ENCODE measurements around the gene KLHL6.

DNA sequence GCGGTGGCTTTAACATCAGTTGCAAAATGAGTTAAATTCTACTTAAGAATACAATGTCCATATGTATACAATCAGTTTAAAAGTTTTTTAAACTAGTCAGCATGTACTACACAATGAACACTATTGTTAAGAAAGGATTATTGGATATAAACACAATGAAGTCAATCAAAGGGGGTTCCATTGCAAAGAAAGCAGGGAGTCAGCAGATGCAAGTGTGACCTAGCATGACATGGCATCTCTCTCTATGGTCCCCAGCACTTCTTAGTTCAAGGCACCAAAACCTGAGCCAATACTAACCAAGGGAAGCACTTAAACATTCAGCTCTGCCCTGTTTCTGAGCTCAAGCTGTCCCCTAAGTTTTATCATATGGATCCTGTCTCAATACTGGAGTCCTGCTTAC lies 17.0 kb downstream of the KLHL6 start:
- TF ChIP-seq POLR2AphosphoS5 (IDR thresholded peaks at IDR 0.05) (no peak), EP300 (IDR thresholded peaks at IDR 0.05) (no peak), POLR2A (IDR thresholded peaks at IDR 0.05) (no peak)
- TF ChIP-seq, protein P1, sequence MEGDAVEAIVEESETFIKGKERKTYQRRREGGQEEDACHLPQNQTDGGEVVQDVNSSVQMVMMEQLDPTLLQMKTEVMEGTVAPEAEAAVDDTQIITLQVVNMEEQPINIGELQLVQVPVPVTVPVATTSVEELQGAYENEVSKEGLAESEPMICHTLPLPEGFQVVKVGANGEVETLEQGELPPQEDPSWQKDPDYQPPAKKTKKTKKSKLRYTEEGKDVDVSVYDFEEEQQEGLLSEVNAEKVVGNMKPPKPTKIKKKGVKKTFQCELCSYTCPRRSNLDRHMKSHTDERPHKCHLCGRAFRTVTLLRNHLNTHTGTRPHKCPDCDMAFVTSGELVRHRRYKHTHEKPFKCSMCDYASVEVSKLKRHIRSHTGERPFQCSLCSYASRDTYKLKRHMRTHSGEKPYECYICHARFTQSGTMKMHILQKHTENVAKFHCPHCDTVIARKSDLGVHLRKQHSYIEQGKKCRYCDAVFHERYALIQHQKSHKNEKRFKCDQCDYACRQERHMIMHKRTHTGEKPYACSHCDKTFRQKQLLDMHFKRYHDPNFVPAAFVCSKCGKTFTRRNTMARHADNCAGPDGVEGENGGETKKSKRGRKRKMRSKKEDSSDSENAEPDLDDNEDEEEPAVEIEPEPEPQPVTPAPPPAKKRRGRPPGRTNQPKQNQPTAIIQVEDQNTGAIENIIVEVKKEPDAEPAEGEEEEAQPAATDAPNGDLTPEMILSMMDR (IDR thresholded peaks at IDR 0.05): no peak

All from upper lobe of left lung (tissue), 4 donors.